ENCODE results near the gene GRIK4.

Gene GRIK4

DNA sequence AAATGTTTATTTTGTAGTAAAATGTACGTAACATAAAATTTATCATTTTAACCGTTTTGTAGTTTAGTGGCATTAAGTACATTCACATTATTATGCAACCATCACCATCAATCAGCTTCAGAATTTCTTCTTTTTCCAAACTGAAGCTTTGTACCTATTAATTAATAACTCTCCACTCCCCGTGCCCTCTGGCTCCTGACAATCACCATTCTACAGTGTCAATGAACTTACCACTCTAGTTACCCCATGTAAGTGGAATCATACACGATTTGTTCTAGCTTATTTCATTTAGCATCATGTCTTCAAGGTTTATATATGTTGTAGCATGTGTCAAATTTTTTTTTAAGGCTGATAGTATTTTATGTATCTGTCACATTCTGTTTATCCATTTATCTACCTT, 522.1 kb downstream of the GRIK4 start:
- WGBS, result 97% methylated on average over 3 of the region's 4 CpGs
- Histone ChIP-seq H3K4me1 (ENCODE audit: insufficient read depth, low read length) (peaks cover 19% of the 10 kb centered on the region), H3K27ac (ENCODE audit: low read depth, low read length) (no peak overlapping the region)

DNA sequence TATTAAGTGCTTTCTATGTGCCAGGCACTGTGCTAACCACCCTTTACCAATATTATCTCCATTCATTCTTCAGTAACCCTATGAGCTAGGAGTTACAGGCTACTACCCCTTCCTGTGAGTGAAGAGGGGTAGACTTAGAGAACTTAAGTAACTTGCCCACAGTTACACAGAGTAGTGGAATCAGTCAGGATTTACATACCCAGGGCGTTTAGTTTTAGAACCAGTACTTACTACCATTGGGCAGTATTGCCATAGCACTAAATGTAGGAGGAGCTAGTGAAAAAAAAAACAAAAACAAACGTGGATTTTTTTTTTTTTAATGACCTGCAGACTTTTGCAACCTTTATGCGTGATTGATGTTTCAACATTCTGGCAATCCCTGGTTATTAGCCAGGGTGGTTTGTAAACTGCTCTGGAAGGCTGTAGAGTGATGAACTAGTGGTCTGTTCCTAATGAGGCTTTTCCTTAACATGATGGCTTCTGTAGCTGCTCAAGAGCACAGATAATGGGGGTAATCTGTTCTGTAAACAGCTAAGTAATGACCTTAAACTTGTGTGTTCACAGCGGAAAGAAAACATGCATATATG, 523.7 kb downstream of the GRIK4 start:
- no peak overlapping the region for H3K27ac ChIP-seq (ENCODE audit: low read depth, low read length)
- H3K27me3 ChIP-seq (ENCODE audit: insufficient read depth, low read length), result no peaks in the 10 kb centered on the region
- no peak overlapping the region for H3K4me3 ChIP-seq (ENCODE audit: low read length)
- H3K36me3 ChIP-seq (ENCODE audit: insufficient read depth, low read length), result no peaks in the 10 kb centered on the region
- H3K4me1 ChIP-seq (ENCODE audit: insufficient read depth, low read length), result peaks cover 35% of the 10 kb centered on the region
- WGBS, result 73% methylated on average over 4 of the region's 4 CpGs
- no peak overlapping the region for H3K9ac ChIP-seq (ENCODE audit: low read depth, low read length)
- no peaks in the 10 kb centered on the region for H3K9me3 ChIP-seq (ENCODE audit: insufficient read depth, low read depth, low read length)

More for the DNA sequence above, 522.1 kb downstream of the GRIK4 start:
- no peak overlapping the region for H3K4me3 ChIP-seq (ENCODE audit: low read length)
- no peaks in the 10 kb centered on the region for H3K36me3 ChIP-seq (ENCODE audit: insufficient read depth, low read length)
- no peaks in the 10 kb centered on the region for H3K27me3 ChIP-seq (ENCODE audit: insufficient read depth, low read length)
- no peak overlapping the region for H3K9ac ChIP-seq (ENCODE audit: low read depth, low read length)
- H3K9me3 ChIP-seq (ENCODE audit: insufficient read depth, low read depth, low read length), result no peaks in the 10 kb centered on the region

- no peaks in the 10 kb centered on the region for H3K36me3 ChIP-seq (ENCODE audit: insufficient read depth, low read length)
- no peak overlapping the region for H3K27ac ChIP-seq (ENCODE audit: low read depth, low read length)
- no peak overlapping the region for H3K4me3 ChIP-seq (ENCODE audit: low read length)
- no peaks in the 10 kb centered on the region for H3K9me3 ChIP-seq (ENCODE audit: insufficient read depth, low read depth, low read length)
- no peak overlapping the region for H3K9ac ChIP-seq (ENCODE audit: low read depth, low read length)
- peaks cover 41% of the 10 kb centered on the region for H3K4me1 ChIP-seq (ENCODE audit: insufficient read depth, low read length)
- no peaks in the 10 kb centered on the region for H3K27me3 ChIP-seq (ENCODE audit: insufficient read depth, low read length)
- WGBS, result 86% methylated on average over 3 of the region's 3 CpGs
These were observed 524.2 kb downstream of the GRIK4 start for GRCh38 chr11:121035780-121036179.

DNA sequence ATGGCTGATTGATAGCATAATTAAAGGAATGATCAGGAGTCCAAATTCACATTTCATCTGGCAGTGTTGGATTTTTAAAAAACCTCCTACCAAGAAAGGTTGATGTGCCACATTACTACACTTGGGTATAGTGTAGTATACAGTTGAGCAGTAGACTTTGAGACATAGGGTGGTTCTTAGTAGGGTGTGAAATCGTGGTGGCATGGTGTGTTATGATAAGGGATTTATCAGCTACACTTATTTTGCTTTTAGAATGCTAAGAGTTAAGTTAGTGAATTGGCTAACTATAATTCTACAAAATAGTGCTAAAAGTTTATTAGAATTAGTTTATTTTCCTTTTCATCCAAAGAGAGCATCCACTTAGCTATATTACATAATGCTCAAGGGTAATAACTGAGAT, 525.5 kb downstream of the GRIK4 start:
- Histone ChIP-seq H3K4me3 (ENCODE audit: low read length) (no peak overlapping the region), H3K4me1 (ENCODE audit: insufficient read depth, low read length) (peaks cover 49% of the 10 kb centered on the region), H3K9me3 (ENCODE audit: insufficient read depth, low read depth, low read length) (no peaks in the 10 kb centered on the region), H3K36me3 (ENCODE audit: insufficient read depth, low read length) (no peaks in the 10 kb centered on the region), H3K9ac (ENCODE audit: low read depth, low read length) (no peak overlapping the region), H3K27ac (ENCODE audit: low read depth, low read length) (no peak overlapping the region), H3K27me3 (ENCODE audit: insufficient read depth, low read length) (no peaks in the 10 kb centered on the region)
- WGBS, result 90% methylated on average over 1 of the region's 1 CpG

Measured in HUES64 (cell line).